Measurements from ENCODE around the gene ABCG8. TPM values are rescaled to one million over a fixed set of nuclear protein-coding genes. Genes with fewer than 3 reads are reported as not detected.

ABCG8 gene
- total RNA-seq = 0.11 TPM
- long read RNA-seq = 0 reads

GRCh38 chr2:43838560-43839267, at the start of gene ABCG8, which contains the start of gene ABCG5:
ABCG8 (plus strand) TSS chr2:43838971; CDS start chr2:43839054, 83 bp downstream.
ABCG5 (minus strand) TSS chr2:43838839; CDS start chr2:43838679, 160 bp downstream.
- DNase-seq (no peak), ATAC-seq (ENCODE audit: poor library complexity) (peak; percentile 27)
- intact Hi-C loops (cut with DNase I) = no loop called here

- ATAC-seq (ENCODE audit: poor library complexity) = no peak
- intact Hi-C loops (cut with DNase I) = no loop called here
- DNase-seq = no peak
Observed at GRCh38 chr2:43790147-43790546, 48.6 kb upstream of the ABCG8 start.

GRCh38 chr2:43791035-43791765, 47.6 kb upstream of the ABCG8 start:
- ATAC-seq (ENCODE audit: poor library complexity) (no peak), DNase-seq (no peak)
- intact Hi-C loops (cut with DNase I) = no loop called here

- DNase-seq (no peak), ATAC-seq (ENCODE audit: poor library complexity) (no peak)
- intact Hi-C loops (cut with DNase I) = no loop called here
Observed at GRCh38 chr2:43792653-43793052, 46.1 kb upstream of the ABCG8 start.

GRCh38 chr2:43794956-43795355, 43.8 kb upstream of the ABCG8 start:
- intact Hi-C loops (cut with DNase I) = no loop called here
- ATAC-seq (ENCODE audit: poor library complexity) (no peak), DNase-seq (no peak)

GRCh38 chr2:43796206-43796605, 42.6 kb upstream of the ABCG8 start:
- intact Hi-C loops (cut with DNase I) = no loop called here
- no peak for DNase-seq
- ATAC-seq (ENCODE audit: poor library complexity) = no peak

- intact Hi-C loops (cut with DNase I) = no loop called here
- DNase-seq = no peak
- no peak for ATAC-seq (ENCODE audit: poor library complexity)
Observed at GRCh38 chr2:43798300-43798699, 40.5 kb upstream of the ABCG8 start.

GRCh38 chr2:43800894-43801293, 37.9 kb upstream of the ABCG8 start:
- ATAC-seq (ENCODE audit: poor library complexity) = no peak
- intact Hi-C loops (cut with DNase I) = no loop called here
- DNase-seq = no peak

GRCh38 chr2:43802135-43802534, 36.6 kb upstream of the ABCG8 start:
- DNase-seq (no peak), ATAC-seq (ENCODE audit: poor library complexity) (no peak)
- intact Hi-C loops (cut with DNase I) = no loop called here

- ATAC-seq (ENCODE audit: poor library complexity) (no peak), DNase-seq (no peak)
- intact Hi-C loops (cut with DNase I) = no loop called here
Observed at GRCh38 chr2:43803113-43803512, 35.7 kb upstream of the ABCG8 start.

GRCh38 chr2:43806719-43807031, 32.1 kb upstream of the ABCG8 start:
- no peak for ATAC-seq (ENCODE audit: poor library complexity)
- no peak for DNase-seq
- intact Hi-C loops (cut with DNase I) = no loop called here

GRCh38 chr2:43810452-43810851, 28.3 kb upstream of the ABCG8 start:
- intact Hi-C loops (cut with DNase I) = no loop called here
- DNase-seq (no peak), ATAC-seq (ENCODE audit: poor library complexity) (no peak)

GRCh38 chr2:43810888-43811287, 27.9 kb upstream of the ABCG8 start:
- ATAC-seq (ENCODE audit: poor library complexity) (no peak), DNase-seq (no peak)
- intact Hi-C loops (cut with DNase I) = no loop called here

GRCh38 chr2:43812006-43812405, 26.8 kb upstream of the ABCG8 start:
- ATAC-seq (ENCODE audit: poor library complexity) (no peak), DNase-seq (no peak)
- intact Hi-C loops (cut with DNase I) = no loop called here

GRCh38 chr2:43812947-43813346, 25.8 kb upstream of the ABCG8 start:
- ATAC-seq (ENCODE audit: poor library complexity) (no peak), DNase-seq (no peak)
- intact Hi-C loops (cut with DNase I) = no loop called here

- intact Hi-C loops (cut with DNase I) = no loop called here
- DNase-seq (no peak), ATAC-seq (ENCODE audit: poor library complexity) (no peak)
Observed at GRCh38 chr2:43814711-43815110, 24.1 kb upstream of the ABCG8 start.

GRCh38 chr2:43818761-43819160, 20.0 kb upstream of the ABCG8 start:
- ATAC-seq (ENCODE audit: poor library complexity) (no peak), DNase-seq (no peak)
- intact Hi-C loops (cut with DNase I) = no loop called here

- ATAC-seq (ENCODE audit: poor library complexity) (no peak), DNase-seq (no peak)
- intact Hi-C loops (cut with DNase I) = no loop called here
Observed at GRCh38 chr2:43819491-43820163, 19.1 kb upstream of the ABCG8 start.

GRCh38 chr2:43822839-43823238, 15.9 kb upstream of the ABCG8 start:
- intact Hi-C loops (cut with DNase I) = no loop called here
- ATAC-seq (ENCODE audit: poor library complexity) = no peak

GRCh38 chr2:43823751-43824150, 15.0 kb upstream of the ABCG8 start:
- intact Hi-C loops (cut with DNase I) = no loop called here
- no peak for ATAC-seq (ENCODE audit: poor library complexity)
- DNase-seq = no peak

More at GRCh38 chr2:43822839-43823238, 15.9 kb upstream of the ABCG8 start:
- no peak for DNase-seq
